C4-2B (cell line): ENCODE results near the gene MALAT1.
"Not testable (repeated sequence)": the region's sequence is repeated elsewhere in the genome, so short reads cannot be mapped to it uniquely, and the experiment has no call there.

Experiments used
- H3K27ac ChIP-seq: fragments of 450-650 bp; 2 replicates; pipeline ENCODE4 v1.5.1; 2017
- ZFX ChIP-seq: fragments of 450-650 bp; IDR thresholded peaks from 2 replicates; pipeline ENCODE4 v1.6.1; 2017
- TF ChIP-seq, protein P1 (sequence below): fragments of 450-650 bp; conservative IDR thresholded peaks from 2 replicates; pipeline ENCODE4 v1.5.1; 2017; ENCODE audit warnings: mild to moderate bottlenecking

The MALAT1 gene

DNA sequence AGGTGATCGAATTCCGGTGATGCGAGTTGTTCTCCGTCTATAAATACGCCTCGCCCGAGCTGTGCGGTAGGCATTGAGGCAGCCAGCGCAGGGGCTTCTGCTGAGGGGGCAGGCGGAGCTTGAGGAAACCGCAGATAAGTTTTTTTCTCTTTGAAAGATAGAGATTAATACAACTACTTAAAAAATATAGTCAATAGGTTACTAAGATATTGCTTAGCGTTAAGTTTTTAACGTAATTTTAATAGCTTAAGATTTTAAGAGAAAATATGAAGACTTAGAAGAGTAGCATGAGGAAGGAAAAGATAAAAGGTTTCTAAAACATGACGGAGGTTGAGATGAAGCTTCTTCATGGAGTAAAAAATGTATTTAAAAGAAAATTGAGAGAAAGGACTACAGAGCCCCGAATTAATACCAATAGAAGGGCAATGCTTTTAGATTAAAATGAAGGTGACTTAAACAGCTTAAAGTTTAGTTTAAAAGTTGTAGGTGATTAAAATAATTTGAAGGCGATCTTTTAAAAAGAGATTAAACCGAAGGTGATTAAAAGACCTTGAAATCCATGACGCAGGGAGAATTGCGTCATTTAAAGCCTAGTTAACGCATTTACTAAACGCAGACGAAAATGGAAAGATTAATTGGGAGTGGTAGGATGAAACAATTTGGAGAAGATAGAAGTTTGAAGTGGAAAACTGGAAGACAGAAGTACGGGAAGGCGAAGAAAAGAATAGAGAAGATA is at the start of gene MALAT1:
Gene MALAT1 (plus strand): TSS at position 69 of the 736 bp plus-strand sequence.
- peak within 1 kb of the TSS; percentile 100 for H3K27ac ChIP-seq

DNA sequence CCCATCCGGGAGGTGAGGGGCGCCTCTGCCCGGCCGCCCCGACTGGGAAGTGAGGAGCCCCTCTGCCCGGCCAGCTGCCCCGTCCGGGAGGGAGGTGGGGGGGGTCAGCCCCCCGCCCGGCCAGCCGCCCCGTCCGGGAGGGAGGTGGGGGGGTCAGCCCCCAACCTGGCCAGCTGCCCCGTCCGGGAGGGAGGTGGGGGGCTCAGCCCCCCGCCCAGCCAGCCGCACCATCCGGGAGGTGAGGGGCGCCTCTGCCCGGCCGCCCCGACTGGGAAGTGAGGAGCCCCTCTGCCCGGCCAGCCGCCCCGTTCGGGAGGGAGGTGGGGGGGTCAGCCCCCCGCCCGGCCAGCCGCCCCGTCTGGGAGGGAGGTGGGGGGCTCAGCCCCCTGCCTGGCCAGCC is 47.5 kb upstream of the MALAT1 start:
- not testable (repeated sequence) for H3K27ac ChIP-seq

More for the DNA sequence above, at the start of gene MALAT1:
- TF ChIP-seq, protein P1, sequence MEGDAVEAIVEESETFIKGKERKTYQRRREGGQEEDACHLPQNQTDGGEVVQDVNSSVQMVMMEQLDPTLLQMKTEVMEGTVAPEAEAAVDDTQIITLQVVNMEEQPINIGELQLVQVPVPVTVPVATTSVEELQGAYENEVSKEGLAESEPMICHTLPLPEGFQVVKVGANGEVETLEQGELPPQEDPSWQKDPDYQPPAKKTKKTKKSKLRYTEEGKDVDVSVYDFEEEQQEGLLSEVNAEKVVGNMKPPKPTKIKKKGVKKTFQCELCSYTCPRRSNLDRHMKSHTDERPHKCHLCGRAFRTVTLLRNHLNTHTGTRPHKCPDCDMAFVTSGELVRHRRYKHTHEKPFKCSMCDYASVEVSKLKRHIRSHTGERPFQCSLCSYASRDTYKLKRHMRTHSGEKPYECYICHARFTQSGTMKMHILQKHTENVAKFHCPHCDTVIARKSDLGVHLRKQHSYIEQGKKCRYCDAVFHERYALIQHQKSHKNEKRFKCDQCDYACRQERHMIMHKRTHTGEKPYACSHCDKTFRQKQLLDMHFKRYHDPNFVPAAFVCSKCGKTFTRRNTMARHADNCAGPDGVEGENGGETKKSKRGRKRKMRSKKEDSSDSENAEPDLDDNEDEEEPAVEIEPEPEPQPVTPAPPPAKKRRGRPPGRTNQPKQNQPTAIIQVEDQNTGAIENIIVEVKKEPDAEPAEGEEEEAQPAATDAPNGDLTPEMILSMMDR, result no peak
- no peak for TF ChIP-seq ZFX

DNA sequence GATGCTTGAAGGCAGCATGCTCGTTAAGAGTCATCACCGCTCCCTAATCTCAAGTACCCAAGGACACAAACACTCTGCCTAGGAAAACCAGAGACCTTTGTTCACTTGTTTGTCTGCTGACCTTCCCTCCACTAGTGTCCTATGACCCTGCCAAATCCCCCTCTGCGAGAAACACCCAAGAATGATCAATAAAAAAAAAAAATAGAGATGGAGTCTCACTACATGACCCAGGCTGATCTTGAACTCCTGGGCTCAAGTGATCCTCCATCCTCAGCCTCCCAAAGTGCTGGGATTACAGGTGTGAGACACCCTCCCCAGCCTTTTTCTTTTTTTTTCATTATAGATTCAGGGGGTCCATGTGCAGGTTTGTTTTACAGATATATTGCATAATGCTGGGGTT is 46.6 kb upstream of the MALAT1 start:
- not testable (repeated sequence) for H3K27ac ChIP-seq

DNA sequence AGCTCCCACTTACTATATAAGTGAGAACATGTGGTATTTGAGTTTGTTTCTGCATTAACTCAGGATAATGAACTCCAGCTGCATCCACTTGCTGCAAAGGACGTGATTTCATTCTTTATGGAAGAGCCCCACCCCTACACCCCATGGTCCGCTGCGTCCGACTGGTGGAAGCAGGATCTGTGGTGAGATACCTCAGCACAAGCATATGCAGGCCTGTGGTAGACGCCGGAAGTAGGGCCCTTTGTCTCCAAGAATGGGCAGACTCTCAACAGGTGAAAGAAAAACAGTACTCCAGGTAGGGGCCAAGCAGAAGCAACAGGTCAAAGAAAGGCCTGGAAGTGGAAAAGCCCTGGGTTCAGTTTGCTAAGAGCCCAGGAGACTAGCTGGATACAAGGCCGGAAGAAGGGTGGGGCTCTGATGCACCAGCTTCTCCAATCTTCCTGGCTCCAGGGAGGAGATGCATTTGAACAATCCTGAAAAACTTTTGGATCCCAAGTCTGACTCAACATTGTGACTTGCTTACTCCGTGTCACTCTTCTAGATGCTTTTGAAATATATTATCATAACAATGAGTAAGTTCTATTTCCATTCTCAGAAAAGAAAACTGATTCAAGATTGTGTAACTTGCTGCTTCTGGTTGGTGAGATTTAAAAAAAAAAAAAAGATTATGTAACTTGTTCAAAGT is 45.9 kb upstream of the MALAT1 start:
- H3K27ac ChIP-seq, result no peak overlapping the region
- TF ChIP-seq ZFX, result no peak
- TF ChIP-seq, protein P1, result no peak

DNA sequence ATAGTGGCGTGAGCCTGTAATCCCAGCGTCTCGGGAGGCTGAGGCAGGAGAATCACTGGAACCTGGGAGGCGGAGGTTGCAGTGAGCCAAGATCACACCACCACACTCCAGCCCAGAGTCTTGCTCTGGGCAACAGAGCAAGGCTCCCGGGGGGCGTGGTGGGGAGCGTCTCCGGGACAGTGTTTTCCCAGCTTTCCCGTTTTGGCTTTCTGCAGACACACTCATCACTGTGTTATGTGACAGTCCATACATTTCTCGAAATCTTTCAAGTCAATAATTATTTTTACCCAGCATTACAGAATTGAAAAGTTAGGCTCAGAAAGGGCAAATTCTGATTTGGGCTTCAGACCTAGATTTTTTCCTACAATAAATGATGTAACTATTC is 44.5 kb upstream of the MALAT1 start:
- TF ChIP-seq ZFX, result no peak
- TF ChIP-seq, protein P1, result no peak
- H3K27ac ChIP-seq, result peak overlapping the region; percentile 51

DNA sequence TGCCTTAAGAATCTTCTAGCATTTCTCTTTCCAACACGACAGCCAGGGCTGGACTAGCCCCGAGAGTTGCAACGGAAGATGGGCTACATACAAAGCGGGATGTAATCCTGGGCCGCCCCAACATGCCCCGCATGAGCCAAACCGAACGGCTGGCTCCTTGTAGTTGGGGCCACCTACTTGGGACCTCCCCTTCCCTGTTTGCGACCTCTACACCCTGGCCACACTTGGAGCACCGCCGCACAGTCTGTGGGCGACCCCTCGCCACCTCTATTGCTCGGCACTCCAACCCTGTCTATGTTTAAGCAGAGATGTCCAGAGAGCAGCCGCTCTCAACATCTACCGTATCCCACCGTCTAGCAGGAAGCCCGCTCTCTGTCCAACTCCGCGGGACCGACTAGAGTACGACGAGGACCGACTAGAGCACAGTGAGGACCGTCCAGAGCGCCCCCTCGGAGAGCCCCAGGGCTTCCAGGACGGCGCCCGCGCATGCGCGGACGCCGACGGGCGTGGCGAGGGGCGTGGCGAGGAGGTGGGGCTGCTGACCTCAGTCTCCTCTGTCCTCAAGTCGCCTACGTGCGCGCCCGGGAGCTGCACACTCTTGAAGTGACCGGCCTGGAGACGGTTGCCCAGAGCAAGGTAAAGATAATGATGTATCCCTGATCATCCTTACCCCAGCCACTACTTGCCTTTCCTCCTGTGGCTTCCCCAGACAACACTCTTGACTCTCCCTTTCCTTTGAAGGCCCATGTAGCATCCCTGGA is 44.0 kb upstream of the MALAT1 start:
- peak overlapping the region; percentile 51 for H3K27ac ChIP-seq
- no peak for TF ChIP-seq ZFX
- TF ChIP-seq, protein P1, result no peak

DNA sequence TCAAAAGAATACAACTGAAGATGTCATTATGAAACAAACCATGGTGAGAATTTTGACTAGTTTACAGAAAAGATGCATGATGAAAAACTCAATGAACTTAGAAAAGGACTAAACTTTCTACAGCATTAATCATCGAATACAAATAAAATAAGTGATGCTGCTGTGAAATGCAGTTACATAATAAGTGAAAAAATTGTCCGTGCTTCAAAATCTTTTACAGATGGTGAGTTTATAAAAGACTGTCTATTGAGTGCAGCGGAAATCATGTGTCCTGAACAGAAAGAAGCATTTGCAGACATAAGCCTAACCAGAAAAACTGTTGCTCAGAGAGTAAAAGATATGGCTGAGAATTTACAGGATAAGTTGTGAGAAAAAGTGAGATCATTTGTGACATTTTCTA is 42.4 kb upstream of the MALAT1 start:
- no peak overlapping the region for H3K27ac ChIP-seq
- TF ChIP-seq, protein P1, result no peak
- TF ChIP-seq ZFX, result no peak

DNA sequence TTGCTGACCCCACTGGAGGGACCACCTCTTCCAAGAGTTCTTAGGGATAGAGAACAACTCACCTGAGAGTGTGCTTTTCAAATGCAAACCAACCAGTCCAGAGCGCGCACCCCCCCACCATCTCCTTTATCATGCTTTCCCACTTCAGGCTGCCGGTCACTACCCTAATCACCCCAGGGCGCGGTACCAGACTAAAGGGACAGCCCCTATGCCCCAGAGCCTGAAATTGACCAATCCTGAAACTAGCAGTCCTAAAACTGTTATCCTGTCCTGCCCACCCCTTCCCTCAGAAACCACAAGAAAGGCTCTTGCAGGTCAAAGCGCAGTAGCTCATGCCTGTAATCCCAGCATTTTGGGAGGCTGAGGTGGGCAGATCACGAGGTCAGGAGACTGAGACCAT is 39.3 kb upstream of the MALAT1 start:
- TF ChIP-seq ZFX, result no peak
- TF ChIP-seq, protein P1, result no peak
- no peak overlapping the region for H3K27ac ChIP-seq

DNA sequence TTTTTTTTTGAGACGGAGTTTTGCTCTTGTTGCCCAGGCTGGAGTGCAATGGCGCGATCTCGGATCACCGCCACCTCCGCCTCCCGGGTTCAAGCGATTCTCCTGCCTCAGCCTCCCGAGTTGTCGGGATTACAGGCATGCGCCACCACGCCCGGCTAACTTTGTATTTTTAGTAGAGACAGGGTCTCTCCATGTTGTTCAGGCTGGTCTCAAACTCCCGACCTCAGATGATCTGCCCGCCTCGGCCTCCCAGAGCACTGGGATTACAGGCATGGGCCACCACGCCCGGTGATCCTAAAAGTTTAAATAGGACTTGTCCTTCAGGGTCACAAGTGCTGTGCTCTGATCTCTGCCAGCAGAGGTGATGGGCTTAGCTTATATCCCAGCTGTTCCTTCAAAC is 33.4 kb upstream of the MALAT1 start:
- not testable (repeated sequence) for H3K27ac ChIP-seq

DNA sequence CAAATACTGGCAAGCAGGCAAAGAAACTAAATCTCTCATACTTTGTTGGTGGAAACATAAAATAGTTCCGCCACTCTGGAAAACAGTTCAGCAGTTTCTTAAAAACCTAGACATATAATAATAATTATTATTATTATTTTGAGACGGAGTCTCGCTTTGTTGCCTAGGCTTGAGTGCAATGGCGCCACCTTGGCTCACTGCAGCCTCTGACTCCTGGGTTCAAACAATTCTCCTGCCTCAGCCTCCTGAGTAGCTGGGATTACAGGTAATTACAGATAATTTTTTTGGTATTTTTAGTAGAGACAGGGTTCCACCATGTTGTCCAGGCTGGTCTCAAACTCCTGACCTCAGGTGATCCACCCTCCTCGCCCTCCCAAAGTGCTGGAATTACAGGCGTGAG is 31.5 kb upstream of the MALAT1 start:
- H3K27ac ChIP-seq, result not testable (repeated sequence)
